NCI-H82 (cell line): ENCODE results near the gene KRTAP29-1.
"Not testable (repeated sequence)": the region's sequence is repeated elsewhere in the genome, so short reads cannot be mapped to it uniquely, and the experiment has no call there.

Experiments
- DNase-seq: peaks from one replicate; lab custom pipeline; 2025; lab: John Stamatoyannopoulos, UW

Gene KRTAP29-1, protein sequence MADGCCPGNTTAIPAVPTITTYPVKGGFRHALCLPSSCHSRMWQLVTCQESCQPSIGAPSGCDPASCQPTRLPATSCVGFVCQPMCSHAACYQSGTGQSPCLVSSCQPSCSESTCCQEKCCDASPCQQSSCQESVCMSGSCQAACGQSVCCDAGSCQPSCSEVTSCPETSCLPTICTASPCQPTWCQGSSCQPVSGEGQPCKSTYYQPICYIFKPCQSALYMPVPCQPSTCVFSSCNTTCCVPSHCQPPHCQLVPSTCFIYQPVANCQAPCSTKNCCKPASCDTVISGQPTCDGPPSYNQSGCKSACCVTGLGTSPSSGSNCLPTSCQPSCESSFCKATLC

DNA sequence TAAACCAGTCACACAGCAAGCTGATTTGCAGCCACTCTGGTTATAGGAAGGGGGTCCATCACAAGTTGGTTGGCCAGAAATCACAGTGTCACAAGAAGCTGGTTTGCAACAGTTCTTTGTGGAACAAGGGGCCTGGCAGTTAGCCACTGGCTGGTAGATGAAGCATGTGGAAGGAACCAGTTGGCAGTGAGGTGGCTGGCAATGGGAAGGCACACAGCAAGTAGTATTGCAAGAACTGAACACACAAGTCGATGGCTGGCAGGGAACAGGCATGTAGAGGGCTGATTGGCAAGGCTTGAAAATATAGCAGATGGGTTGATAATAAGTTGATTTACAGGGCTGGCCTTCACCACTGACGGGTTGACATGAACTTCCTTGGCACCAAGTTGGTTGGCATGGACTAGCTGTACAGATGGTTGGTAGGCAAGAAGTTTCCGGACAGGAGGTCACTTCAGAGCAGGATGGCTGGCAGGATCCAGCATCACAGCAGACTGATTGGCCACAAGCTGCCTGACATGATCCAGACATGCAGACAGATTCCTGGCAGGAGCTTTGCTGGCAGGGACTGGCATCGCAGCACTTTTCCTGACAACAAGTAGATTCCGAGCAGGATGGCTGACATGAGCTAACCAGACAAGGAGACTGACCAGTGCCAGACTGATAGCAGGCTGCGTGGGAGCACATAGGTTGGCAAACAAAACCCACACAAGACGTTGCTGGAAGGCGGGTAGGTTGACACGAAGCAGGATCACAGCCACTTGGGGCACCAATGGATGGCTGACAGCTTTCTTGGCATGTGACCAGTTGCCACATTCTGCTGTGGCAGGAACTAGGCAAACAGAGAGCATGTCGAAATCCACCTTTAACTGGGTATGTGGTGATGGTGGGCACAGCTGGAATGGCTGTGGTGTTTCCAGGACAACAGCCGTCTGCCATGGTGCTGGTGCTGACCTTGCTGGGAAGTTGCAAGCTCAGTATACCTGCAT is at the start of gene KRTAP29-1:
Gene KRTAP29-1 (minus strand): TSS at position 936 of the 986 bp plus-strand sequence. CDS start 0 bp downstream, at position 936.
- no peak for DNase-seq

DNA sequence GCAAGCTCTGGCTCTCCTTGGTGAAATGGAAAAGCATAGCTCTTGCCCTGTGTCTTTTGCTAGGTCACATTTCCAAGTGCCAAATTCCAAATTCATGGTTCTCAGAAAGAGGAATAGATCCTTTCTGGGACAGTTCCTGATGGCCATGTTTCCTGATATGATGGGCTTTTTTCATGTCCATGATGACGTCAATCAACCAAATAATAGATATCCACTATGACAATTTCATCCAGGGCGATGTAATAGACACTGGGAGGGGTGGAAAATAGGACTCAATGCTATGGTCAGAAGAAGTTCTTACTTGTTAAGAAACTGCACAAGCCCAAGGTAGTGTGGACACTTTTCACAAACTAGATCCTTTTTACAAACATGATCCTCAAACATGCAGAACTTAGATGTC is 48.5 kb upstream of the KRTAP29-1 start:
- no peak for DNase-seq

DNA sequence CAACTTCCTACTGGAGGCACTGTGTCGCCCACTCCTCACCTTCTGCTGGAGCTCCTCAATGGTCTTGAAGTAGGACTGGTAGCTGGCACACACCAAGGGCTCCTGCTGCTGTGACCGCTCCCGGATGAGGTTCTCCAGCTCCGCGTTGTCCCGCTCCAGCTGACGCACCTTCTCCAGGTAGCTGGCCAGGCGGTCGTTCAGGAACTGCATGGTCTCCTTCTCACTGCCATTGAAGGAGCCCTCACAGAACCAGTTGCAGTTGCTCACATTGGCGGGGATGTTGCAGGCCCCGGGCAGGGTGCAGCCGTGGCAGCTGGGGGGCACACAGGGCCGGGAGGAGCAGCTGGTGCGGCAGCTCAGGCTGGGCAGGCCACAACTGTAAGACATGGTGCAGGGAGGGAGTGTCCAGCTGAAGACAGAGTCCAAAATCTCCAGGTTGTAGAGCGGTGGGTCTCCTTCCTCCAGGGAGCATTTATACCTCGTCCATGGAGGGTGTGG is 47.8 kb upstream of the KRTAP29-1 start, which contains the start of gene KRT33A:
Gene KRT33A (minus strand): TSS at position 448 of the 498 bp plus-strand sequence. CDS start 61 bp downstream, at position 387.
- DNase-seq, result not testable (repeated sequence)

DNA sequence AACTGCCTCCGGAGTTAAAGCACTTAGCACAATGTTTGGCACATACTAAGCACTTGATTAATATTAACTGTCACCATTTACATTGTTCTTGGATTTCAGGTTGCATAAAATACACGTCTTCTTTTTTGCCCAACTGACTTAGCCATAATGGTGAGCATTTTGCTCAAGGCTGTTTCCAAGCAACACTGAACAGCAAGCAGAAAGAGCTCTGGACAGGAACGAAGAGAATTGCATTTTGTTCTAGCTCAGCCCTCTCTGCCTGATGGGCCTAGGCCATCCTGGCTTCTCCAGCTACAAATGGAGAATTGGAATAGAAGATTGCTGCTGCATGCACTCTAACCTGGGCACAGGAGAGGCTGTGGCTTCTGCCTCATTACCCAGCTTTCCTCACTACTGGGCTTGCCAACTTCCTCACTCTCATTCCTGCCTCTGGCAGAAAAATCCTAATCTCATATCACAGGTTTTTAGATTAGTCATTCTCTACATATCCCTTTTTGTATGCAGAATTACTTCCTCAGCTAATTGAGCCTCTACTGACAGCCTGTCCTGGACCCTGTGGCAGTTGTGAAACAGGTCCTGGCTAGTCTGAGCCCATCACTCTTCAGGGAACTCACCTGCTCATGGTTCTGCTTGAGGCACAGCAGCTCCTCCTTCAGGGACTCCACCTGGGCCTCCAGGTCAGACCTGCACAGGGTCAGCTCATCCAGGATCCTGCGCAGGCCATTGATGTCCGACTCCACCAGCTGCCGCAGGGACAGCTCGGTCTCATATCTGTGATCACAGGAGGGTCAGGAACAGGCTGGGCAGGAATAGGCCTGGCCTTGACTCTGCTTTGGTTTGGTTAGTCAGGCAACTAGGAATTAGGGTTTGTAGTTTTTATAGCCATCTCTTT is 45.5 kb upstream of the KRTAP29-1 start:
- DNase-seq, result no peak

DNA sequence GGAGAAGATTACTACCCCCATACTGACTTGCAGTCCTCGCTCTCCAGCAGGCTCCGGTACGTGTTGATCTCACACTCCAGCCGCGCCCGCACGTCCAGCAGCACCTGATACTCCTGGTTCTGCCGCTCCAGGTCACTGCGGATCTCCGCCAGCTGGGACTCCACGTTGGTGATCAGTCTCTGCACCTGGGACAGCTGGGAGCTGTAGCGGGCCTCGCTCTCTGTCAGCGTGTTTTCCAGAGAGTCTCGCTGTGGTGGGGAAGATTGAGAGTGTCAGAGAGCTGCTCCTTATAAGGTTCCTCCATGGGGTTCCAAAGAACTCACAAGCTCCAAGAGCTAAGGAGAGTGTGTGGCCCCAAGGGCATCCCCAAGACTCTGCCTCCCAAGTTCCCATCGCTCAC is 43.8 kb upstream of the KRTAP29-1 start:
- not testable (repeated sequence) for DNase-seq

DNA sequence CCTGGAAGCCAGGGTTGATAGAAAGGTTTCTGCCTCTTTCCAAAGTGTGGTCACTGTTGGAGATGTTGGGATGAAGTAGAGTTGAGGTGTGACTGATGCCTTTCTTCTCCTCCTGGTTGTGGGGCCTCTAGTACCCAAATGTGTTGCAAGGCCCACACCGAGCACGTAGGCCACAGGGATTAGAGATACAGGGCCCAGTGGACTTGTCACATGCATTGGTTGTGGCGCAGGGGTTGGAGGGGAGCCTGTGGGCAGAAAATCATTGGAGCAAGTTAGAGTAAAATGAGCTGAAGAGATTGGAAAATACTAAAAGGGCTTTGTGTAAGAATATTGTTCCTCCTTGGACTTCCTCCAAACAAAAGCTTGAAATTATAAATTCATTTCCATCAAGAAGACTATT is 43.3 kb upstream of the KRTAP29-1 start:
- no peak for DNase-seq

DNA sequence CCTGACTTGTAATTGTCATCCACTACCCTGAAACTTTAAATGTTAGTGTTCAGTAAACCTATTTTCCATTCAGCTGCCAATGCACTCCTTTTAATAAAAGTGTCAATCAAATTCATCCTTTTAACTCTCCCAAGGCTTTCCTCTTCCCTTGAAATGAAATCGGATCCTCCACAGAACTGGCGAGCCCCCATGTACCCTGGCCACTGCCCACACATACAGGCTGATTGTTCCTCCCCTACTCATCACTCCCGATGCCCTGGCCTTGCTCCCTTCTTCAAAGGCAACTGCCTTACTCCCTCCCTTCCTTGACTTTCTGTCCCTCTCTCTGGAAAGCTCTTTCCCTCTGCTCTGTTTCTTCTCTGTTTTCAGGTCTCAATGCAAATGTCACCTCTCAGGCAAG is 40.4 kb upstream of the KRTAP29-1 start:
- no peak for DNase-seq

DNA sequence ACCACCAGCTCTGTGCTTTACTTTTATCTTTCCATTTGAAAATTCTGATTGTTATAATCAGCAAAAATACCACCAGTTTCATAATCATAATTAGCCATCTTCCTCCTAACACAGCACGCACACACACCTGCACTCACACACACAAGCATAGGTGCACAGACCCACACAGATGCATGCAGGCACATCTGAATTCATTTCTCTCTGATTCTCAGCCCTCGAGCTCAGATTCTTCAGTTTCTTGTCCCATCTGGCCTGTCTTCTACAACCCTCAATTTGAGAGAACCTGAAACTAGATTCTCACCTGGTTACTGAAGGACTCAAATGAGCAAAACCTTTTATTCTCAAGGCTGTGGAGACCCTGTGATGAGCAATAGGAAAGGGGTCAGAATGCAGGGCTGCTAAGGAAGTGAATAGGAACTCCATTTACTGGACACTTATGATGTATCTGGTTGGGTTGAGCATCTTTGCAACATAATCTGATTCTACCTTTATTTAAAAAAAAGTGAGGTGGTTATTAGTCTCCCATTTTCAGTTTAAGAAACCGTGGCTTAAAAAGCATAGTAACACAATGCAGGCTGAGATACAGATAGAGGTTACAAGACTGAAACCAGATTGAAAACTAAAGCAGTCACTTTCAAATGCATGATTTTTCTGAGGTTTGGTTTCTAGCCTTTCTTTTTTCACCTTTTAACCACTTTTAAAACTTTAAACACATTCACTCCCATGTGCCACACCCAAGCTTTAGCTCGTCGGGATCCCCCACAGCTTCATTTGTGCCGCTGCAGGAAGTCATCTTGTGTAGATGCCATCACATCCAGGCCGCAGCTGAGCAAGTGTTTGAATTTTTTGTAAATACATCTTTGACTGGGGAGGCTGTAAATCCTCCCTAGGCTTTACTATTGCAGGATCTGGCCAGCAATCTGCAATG is 38.5 kb upstream of the KRTAP29-1 start:
- no peak for DNase-seq

DNA sequence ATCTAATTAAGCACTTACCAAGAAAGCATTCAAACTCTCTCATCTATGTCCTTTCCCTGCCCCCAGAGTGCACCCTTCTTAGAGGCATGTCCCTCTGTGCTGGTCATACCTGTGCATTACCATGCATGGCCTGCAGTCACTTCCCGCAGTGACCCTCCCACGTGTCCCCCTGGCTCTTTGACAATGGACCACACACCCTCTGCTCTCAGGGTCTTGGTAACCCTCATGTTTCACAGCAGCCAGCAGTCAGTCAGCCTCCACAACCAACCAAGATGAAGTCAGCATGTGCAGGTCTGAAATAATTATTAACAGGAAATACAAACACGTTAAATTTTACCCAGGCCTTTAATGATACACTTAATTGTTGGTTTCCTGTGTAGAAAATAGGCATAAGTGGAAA is 37.8 kb upstream of the KRTAP29-1 start:
- no peak for DNase-seq

DNA sequence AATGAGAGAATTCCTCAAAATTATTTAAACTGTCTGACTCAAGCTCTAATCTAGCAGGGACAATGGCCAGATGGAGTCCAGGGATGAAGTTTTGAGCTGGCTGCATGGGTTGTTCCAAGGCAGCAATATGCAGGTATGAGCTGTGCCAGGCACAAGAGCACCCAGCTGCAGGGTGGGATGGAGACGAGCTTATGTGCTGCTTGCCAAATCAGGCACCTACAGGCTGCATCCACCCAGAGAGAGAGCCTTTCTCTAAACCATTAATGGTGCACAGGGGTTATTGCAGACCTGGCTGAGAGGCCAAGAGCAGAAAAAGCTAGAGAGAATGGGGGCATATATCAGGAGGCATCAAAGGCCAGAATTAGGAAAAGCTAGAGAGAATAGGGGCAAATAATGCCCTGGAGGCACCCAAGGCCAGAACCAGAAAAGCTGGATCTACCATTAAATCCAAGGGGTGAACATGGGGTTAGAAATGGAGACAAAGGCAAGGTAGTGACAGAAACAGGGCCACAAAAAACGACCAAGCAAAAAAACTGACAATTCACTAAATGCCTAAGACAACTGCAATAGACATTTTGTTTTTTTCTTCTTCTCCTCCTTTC is 37.0 kb upstream of the KRTAP29-1 start:
- DNase-seq, result no peak

DNA sequence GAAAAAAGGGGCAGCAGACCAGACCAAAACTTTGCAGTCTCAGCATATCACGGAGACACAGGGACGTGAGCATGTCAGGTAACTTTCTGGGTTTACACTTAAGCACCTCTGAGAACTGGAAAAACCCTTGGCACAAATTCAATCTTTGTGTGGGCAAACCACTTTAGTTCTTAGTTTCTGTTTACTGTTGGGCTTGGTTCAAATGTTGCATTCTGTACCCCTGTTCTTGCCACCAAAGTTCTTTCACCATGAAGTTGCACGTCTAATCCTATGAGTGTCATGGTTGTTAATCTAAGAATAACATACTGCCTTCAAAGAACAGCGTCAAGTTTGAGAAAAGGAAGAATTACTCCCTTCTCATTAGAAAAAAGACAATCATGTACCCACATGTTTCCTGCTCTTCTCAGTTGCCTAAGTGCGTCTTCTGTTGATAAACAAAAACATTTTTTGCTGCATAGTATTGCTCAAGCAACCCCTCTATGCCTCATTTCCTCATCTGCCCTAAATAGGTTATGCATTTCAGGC is 36.4 kb upstream of the KRTAP29-1 start:
- no peak for DNase-seq

DNA sequence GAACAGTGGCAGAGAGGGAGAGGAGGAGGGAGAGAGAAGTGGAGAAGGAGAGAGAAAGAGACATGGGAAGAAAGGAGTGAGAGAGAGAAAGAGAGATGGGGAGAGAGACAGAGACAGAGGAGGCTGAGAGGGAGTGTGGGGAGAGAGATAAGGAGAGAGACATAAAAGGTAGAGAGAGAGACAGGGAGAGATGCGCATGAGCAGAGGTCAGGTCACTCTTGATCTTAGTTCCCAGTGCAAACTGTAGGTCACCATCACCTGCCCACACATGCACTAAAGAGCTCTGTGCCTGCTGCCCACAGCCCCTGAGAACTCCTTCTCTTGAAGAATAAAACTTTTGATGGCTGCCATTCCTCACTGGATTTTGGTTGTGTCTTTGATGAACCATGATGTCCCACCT is 33.1 kb upstream of the KRTAP29-1 start:
- DNase-seq, result no peak

DNA sequence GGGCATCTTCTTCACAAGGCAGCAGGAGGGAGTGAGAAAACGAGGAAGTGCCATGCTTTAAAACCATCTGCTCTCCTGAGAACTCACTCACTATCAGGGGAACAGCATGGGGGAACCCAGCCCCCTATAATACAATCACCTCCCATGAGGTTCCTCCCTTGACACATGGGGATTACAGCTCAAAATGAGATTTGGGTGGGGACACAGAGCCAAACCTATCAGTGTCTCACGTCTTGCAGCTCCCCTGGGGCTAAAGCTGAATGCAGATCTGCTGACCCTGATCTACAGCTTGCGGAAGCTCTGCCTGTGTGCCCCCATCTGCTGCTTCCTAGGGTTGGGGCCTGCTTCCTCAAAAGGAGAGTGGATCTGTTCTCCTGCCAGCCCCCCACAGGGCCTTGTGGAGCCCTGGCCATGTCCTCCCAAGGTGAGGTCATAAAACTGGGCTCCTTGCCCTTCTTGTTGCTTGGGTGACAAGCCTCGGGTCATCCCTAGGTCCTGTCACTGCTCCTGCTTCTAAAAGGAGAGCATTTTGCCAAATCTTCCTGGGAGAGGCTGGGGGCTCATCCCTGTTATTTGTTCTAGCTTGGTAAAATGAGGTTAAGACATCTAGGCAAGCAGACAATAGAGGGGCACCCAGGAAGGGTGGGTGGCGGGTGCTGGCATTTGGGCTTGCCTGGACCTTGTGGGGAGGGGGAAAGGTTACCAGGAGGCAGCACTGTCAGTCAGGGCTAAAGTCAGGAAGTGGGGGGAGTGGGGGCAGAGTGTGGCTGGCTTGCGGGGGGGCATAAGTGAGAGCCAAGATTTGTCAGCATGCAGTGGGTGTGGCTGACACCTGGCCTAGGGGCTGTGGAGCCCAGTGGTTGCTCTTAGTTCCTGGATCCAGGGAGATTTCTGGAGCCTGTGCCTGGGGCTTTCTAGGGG is 32.0 kb upstream of the KRTAP29-1 start:
- peak; percentile 60 for DNase-seq

DNA sequence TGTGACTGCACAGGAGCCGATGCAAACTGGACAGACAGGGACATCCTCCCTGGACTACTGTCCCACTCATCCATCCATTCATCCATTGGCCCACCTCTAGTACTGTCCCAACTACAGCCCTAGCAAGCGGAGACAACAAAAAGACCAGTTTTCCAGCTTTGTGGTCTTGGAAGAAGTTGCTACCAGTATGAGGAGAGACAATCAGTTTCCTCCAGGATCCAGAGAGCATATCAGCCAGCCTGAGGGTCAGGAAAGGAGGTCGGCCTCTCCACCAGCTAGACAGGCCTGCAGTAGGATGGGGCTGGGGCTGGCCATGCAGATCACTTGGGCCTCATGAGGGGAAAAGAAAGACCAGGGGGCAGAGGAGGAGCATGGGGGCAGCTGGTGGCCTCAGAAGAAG is 31.2 kb upstream of the KRTAP29-1 start:
- DNase-seq, result no peak

DNA sequence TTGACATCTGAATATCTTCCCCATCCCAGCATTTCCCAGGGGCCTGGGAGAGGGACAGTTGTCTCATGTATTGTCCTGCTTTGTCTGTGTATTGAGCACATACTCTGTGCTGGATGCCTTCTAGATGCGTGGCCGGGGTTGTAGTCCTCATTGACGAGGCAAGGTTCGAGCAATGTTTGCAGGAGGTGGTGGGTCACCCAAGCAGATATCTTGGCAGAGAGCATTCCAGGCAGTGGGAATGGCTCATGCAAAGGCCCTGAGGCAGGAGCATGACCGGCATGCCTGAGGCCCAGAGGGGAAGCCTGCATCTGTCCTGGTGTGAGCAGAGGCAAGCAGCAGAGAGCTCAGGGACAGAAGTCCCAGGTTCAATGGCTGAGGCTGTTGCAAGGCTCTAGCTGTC is 30.4 kb upstream of the KRTAP29-1 start:
- DNase-seq, result no peak

DNA sequence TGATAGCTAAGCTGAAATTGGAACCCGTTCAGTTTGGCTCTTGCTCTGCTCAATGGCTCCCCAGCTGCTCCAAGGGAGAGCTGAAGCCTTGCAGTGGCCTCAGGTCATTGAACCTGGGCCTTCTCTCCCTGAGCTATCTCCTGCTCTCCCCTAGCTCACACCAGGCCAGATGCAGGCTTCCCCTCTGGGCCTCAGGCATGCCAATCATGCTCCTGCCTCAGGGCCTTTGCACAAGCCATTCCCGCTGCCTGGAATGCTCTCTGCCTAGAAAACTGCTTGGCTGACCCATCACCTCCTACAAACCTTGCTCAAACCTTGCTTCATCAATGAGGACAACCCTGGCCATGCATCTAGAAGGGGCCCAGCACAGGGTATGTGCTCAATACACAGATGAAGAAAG is 29.6 kb upstream of the KRTAP29-1 start:
- no peak for DNase-seq

DNA sequence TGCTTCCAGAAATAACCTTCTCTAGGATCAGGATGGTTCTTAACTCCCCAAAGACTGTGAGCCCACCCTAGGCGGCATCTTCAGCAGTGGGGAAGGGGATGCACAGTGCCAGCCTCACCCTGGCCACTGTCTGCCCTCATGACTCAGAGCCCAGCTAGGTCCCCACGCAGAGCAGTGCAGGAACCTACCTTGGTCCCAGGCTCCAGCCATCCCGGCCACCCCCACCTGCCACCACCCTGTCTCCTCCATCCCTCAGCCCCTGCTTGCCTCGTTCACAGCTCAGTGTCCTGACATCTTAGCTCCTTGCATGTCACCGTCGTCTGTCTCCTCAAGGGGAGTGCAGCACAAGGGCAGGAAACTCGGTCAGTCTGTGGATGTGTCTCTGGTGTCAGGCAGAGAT is 29.0 kb upstream of the KRTAP29-1 start:
- no peak for DNase-seq

DNA sequence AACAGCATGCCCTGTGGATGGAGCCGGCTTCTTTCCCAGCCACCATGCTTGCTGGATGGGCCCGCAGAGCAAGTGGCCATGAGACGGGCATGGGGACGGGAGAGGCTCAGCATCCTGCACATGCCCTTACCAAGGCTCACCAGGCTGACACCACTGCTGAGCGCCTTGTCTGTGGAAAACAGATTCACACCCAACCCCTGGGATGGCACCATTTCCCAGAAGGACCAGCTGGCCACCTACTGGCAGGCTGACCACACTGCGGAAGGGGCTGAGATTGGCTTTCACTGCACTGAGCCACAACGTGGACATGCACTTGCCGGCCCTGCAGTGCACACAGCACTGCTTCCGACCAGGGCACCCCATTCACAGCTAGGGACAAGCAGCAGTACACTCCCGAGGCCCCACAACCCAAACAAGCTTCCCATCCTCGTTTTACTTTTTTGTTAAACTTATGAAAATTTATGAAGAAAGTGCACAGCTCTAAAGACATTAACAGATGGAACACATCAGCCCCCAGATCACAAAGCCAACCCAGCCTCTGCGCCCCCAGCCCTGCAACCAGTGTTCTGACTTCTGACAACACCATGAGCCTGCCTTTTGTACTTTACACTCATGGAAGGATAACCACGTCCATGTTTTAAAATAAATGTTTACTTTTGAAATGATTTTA is 26.8 kb upstream of the KRTAP29-1 start:
- DNase-seq, result peak; percentile 22
